Chondrocyte (in vitro differentiated cells): ENCODE measurements around the gene YAE1. TPM values are rescaled to one million over a fixed set of nuclear protein-coding genes. Genes with fewer than 3 reads are reported as not detected.

Experiments used
- DNase-seq: peaks from one replicate; pipeline ENCODE4 v3.0.0; 2021; ENCODE audit warnings: mixed read lengths, low spot score
- H3K27ac Mint-ChIP-seq: one replicate; pipeline ENCODE4 v1.8.0; 2021; ENCODE audit warnings: mild to moderate bottlenecking, moderate library complexity, mixed read lengths; ENCODE audit not compliant: unreplicated experiment
- H3K27me3 Mint-ChIP-seq: 2 replicates; pipeline ENCODE4 v1.8.0; 2021; ENCODE audit warnings: low read depth, mixed read lengths
- H3K36me3 Mint-ChIP-seq: 2 replicates; pipeline ENCODE4 v1.8.0; 2021; ENCODE audit warnings: low read depth, mixed read lengths
- H3K4me1 Mint-ChIP-seq: 2 replicates; pipeline ENCODE4 v1.8.0; 2021; ENCODE audit warnings: low read depth, mild to moderate bottlenecking, mixed read lengths
- H3K4me3 Mint-ChIP-seq: one replicate; pipeline ENCODE4 v1.8.0; 2021; ENCODE audit warnings: mild to moderate bottlenecking, moderate library complexity, mixed read lengths; ENCODE audit not compliant: unreplicated experiment
- H3K9me3 Mint-ChIP-seq: 2 replicates; pipeline ENCODE4 v1.8.0; 2021; ENCODE audit warnings: low read depth, mixed read lengths
- total RNA-seq: library from RNA; stranded (reverse); gene quantifications from 3 replicates; pipeline ENCODE4 v1.2.1, GENCODE V29; 2021
- TF ChIP-seq, protein P1 (sequence below): fragments of 200-600 bp; sonication (generic); IDR thresholded peaks from 2 replicates; pipeline ENCODE4 v1.5.0; 2021; ENCODE audit warnings: antibody characterized with exemption, mild to moderate bottlenecking, moderate library complexity

YAE1 gene
- total RNA-seq, 1 donor from 2014 or later, result 14.9 TPM

DNA sequence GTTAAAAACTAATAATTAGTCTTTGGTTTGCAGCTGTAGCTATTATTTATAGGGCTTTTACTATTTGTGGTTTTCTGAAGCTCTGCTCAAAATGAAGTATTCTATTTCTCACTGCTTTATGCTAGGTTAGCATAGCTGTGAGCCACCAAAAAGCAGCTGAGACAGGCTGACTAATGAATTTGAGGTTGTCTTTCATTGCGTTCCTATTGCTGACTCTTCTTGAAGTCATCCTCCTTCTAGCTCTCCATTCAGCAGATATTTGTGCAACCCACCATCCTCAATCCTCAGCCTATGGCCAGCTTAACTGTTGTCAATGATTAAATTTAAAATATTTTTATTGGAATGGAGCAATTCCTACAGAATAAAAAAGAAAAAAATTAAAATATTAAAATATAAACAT, 55.1 kb downstream of the YAE1 start:
- H3K27me3 Mint-ChIP-seq, result no peaks in the 10 kb centered on the region
- H3K36me3 Mint-ChIP-seq, result no peaks in the 10 kb centered on the region
- H3K27ac Mint-ChIP-seq, result no peak overlapping the region
- H3K4me1 Mint-ChIP-seq, result peaks cover 39% of the 10 kb centered on the region
- DNase-seq, result no peak
- no peak overlapping the region for H3K4me3 Mint-ChIP-seq
- H3K9me3 Mint-ChIP-seq, result no peaks in the 10 kb centered on the region
- TF ChIP-seq, protein P1, sequence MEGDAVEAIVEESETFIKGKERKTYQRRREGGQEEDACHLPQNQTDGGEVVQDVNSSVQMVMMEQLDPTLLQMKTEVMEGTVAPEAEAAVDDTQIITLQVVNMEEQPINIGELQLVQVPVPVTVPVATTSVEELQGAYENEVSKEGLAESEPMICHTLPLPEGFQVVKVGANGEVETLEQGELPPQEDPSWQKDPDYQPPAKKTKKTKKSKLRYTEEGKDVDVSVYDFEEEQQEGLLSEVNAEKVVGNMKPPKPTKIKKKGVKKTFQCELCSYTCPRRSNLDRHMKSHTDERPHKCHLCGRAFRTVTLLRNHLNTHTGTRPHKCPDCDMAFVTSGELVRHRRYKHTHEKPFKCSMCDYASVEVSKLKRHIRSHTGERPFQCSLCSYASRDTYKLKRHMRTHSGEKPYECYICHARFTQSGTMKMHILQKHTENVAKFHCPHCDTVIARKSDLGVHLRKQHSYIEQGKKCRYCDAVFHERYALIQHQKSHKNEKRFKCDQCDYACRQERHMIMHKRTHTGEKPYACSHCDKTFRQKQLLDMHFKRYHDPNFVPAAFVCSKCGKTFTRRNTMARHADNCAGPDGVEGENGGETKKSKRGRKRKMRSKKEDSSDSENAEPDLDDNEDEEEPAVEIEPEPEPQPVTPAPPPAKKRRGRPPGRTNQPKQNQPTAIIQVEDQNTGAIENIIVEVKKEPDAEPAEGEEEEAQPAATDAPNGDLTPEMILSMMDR, result no peak

DNA sequence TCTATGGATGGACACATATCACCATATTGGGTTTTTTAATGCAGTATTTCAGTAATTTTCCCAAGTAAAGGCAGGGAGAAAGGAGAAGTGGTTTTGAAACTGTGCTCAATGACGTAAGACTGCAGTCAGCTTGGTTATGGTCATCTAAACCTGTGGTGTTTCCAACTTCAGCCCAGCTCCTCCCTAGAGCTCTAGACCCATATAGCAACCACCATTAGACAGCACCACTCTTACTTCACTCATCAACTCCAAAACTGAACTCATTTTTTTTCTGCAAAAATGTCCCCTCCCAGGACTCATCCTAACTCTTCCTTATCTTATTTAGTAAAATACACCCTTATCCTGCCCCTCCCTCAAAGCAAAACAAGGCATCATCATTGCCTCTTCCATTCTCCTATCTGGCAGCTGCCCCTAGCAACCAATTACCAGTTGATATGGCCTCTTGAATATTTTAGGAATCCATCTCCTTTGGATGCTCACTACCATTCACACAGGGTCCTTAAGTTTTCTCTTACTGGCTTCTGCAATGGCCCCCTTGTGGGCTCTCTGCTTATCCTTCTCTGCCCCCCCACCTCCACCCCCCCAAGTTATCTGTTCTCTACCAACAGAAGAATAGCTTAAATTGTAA, 55.7 kb downstream of the YAE1 start:
- no peak for DNase-seq
- Mint-ChIP-seq H3K27ac (peak overlapping the region; percentile 49), H3K36me3 (no peaks in the 10 kb centered on the region)

More for the DNA sequence above, 55.7 kb downstream of the YAE1 start:
- Mint-ChIP-seq H3K9me3 (no peaks in the 10 kb centered on the region), H3K27me3 (no peaks in the 10 kb centered on the region), H3K4me1 (peaks cover 41% of the 10 kb centered on the region), H3K4me3 (peak overlapping the region; percentile 83)
- TF ChIP-seq, protein P1, result no peak

Other genes starting within 250 kb of the YAE1 start
- 29.2 to 37.4 TPM (median 35.2 TPM) in 3 replicates for gene RALA, start 57.2 kb downstream of the YAE1 start, total RNA-seq